Fibroblast of the conjunctiva (primary cell): ENCODE measurements around the gene ARMC5.
"Not testable (repeated sequence)": the region's sequence is repeated elsewhere in the genome, so short reads cannot be mapped to it uniquely, and the experiment has no call there.

Experiments used
- DNase-seq: peaks from one replicate; pipeline ENCODE4 v3.0.0-alpha.2; 2010; ENCODE audit warnings: low read depth

The ARMC5 gene

GRCh38 chr16:31435341-31436220, 23.7 kb upstream of the ARMC5 start:
- no peak for DNase-seq

- DNase-seq, result no peak
Measured at GRCh38 chr16:31436221-31437045, 22.9 kb upstream of the ARMC5 start.

GRCh38 chr16:31438414-31438813, 20.9 kb upstream of the ARMC5 start:
- no peak for DNase-seq

- DNase-seq, result not testable (repeated sequence)
Measured at GRCh38 chr16:31439023-31439422, 20.3 kb upstream of the ARMC5 start.

- no peak for DNase-seq
Measured at GRCh38 chr16:31439519-31439918, 19.8 kb upstream of the ARMC5 start.

GRCh38 chr16:31440516-31441184, 18.7 kb upstream of the ARMC5 start:
- DNase-seq, result no peak

GRCh38 chr16:31441956-31442355, 17.3 kb upstream of the ARMC5 start:
- DNase-seq, result no peak

GRCh38 chr16:31445931-31446330, 13.4 kb upstream of the ARMC5 start:
- DNase-seq, result not testable (repeated sequence)

- DNase-seq, result no peak
Measured at GRCh38 chr16:31451201-31451600, 8.1 kb upstream of the ARMC5 start.

- DNase-seq, result peak; percentile 60
Measured at GRCh38 chr16:31451681-31452351, 7.5 kb upstream of the ARMC5 start.

- DNase-seq, result peak; percentile 84
Measured at GRCh38 chr16:31452631-31453106, 6.6 kb upstream of the ARMC5 start.

GRCh38 chr16:31453255-31454204, 5.8 kb upstream of the ARMC5 start:
- DNase-seq, result peak; percentile 61

GRCh38 chr16:31455601-31456314, 3.5 kb upstream of the ARMC5 start:
- no peak for DNase-seq

GRCh38 chr16:31456988-31457360, 2.3 kb upstream of the ARMC5 start:
- no peak for DNase-seq

GRCh38 chr16:31458073-31458843, 1.0 kb upstream of the ARMC5 start:
- no peak for DNase-seq

GRCh38 chr16:31459687-31460581, 633 bp downstream of the ARMC5 start:
- DNase-seq, result peak; percentile 100

GRCh38 chr16:31460582-31461002, 1.3 kb downstream of the ARMC5 start:
- DNase-seq, result peak; percentile 67
